COLO829 (cell line): ENCODE measurements around the gene LDLRAP1.
"Not testable (repeated sequence)": the region's sequence is repeated elsewhere in the genome, so short reads cannot be mapped to it uniquely, and the experiment has no call there.

Experiments used
- DNase-seq: peaks from one replicate; pipeline ENCODE4 v3.0.0; 2012; ENCODE audit warnings: low spot score

Gene LDLRAP1

GRCh38 chr1:25543425-25544242, at the start of gene LDLRAP1:
TSS of gene LDLRAP1 (plus strand) at chr1:25543606. CDS start at chr1:25543699, 93 bp downstream.
- DNase-seq, result peak; percentile 82

GRCh38 chr1:25494952-25495351, 48.5 kb upstream of the LDLRAP1 start:
- DNase-seq, result no peak

- no peak for DNase-seq
These were observed 42.7 kb upstream of the LDLRAP1 start for GRCh38 chr1:25500694-25501093.

- DNase-seq, result no peak
These were observed 42.0 kb upstream of the LDLRAP1 start for GRCh38 chr1:25501235-25502058.

GRCh38 chr1:25502957-25503356, 40.4 kb upstream of the LDLRAP1 start:
- no peak for DNase-seq

- DNase-seq, result no peak
These were observed 39.6 kb upstream of the LDLRAP1 start for GRCh38 chr1:25503551-25504426.

- no peak for DNase-seq
These were observed 38.5 kb upstream of the LDLRAP1 start for GRCh38 chr1:25504706-25505595.

GRCh38 chr1:25505656-25506385, 37.6 kb upstream of the LDLRAP1 start:
- DNase-seq, result no peak

GRCh38 chr1:25506566-25507463, 36.6 kb upstream of the LDLRAP1 start:
- DNase-seq, result not testable (repeated sequence)

GRCh38 chr1:25513666-25514065, 29.7 kb upstream of the LDLRAP1 start:
- DNase-seq, result no peak

GRCh38 chr1:25515033-25515432, 28.4 kb upstream of the LDLRAP1 start:
- no peak for DNase-seq

GRCh38 chr1:25516686-25517085, 26.7 kb upstream of the LDLRAP1 start:
- DNase-seq, result no peak

- DNase-seq, result no peak
These were observed 25.7 kb upstream of the LDLRAP1 start for GRCh38 chr1:25517476-25518394.

- no peak for DNase-seq
These were observed 23.8 kb upstream of the LDLRAP1 start for GRCh38 chr1:25519624-25520023.

GRCh38 chr1:25520446-25521061, 22.9 kb upstream of the LDLRAP1 start:
- DNase-seq, result peak; percentile 62

GRCh38 chr1:25522031-25522655, 21.3 kb upstream of the LDLRAP1 start:
- no peak for DNase-seq

GRCh38 chr1:25523542-25523941, 19.9 kb upstream of the LDLRAP1 start:
- no peak for DNase-seq
